Ovary (tissue), 3 donors: ENCODE measurements around the gene ATR.

ENCODE experiments used
- EP300 ChIP-seq: sonication (generic); formaldehyde crosslinking; IDR thresholded peaks from one replicate; pipeline ENCODE4 v1.6.1; 2017; ENCODE audit warnings: antibody characterized with exemption
- POLR2A ChIP-seq: fragments of 450-650 bp; IDR thresholded peaks from one replicate; pipeline ENCODE4 v1.6.1; 2017; ENCODE audit warnings: antibody characterized with exemption, mild to moderate bottlenecking, moderate library complexity
- TF ChIP-seq, protein P1 (sequence below), 3 donors: fragments of 450-650 bp in 2 of 3; fragments of 200-600 bp in 1 of 3; IDR thresholded peaks; one replicate each; pipeline versions ENCODE4 v1.5.1 to v1.8.0; 2016 to 2022; ENCODE audit warnings: antibody characterized with exemption in 3 of 3, mild to moderate bottlenecking in 1 of 3
- donor health status: DM: no; HTN: no; CAD: no.

DNA sequence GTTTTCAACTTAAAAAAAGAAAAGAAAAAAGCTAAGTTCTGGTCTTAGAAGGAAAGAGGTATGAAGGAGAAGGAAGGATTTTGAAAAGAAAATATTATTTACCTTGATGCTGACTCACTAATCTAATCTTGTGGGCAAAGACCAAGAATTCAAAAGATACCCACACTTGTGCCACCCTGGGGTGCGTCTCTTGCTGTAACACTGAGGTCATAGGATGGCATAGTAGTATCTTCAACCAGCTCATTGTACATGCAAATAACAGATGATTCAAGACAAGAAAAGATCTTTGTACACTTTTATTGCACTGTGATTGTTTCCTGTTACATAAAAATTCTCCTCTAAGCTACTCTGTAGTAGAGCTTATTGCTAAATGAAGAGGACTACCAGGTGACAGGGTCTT is 35.0 kb upstream of the ATR start:
- TF ChIP-seq, protein P1, sequence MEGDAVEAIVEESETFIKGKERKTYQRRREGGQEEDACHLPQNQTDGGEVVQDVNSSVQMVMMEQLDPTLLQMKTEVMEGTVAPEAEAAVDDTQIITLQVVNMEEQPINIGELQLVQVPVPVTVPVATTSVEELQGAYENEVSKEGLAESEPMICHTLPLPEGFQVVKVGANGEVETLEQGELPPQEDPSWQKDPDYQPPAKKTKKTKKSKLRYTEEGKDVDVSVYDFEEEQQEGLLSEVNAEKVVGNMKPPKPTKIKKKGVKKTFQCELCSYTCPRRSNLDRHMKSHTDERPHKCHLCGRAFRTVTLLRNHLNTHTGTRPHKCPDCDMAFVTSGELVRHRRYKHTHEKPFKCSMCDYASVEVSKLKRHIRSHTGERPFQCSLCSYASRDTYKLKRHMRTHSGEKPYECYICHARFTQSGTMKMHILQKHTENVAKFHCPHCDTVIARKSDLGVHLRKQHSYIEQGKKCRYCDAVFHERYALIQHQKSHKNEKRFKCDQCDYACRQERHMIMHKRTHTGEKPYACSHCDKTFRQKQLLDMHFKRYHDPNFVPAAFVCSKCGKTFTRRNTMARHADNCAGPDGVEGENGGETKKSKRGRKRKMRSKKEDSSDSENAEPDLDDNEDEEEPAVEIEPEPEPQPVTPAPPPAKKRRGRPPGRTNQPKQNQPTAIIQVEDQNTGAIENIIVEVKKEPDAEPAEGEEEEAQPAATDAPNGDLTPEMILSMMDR (IDR thresholded peaks at IDR 0.05): no peak
- TF ChIP-seq EP300 (no peak), POLR2A (no peak)
